Bronchial epithelial cell (primary cell): ENCODE data around the gene DUS2. TPM values are rescaled to one million over a fixed set of nuclear protein-coding genes. Genes with fewer than 3 reads are reported as not detected.
"Not testable (repeated sequence)": the region's sequence is repeated elsewhere in the genome, so short reads cannot be mapped to it uniquely, and the experiment has no call there.

Experiments used
- DNase-seq: peaks from one replicate; pipeline ENCODE4 v3.0.0-alpha.2; 2010; ENCODE audit warnings: low read depth
- FAIRE-seq: peaks from 2 replicates; lab custom pipeline; 2011; peaks lifted over from hg19 to GRCh38; lab: Jason Lieb, UNC
- H3K27me3 ChIP-seq: 2 replicates; pipeline ENCODE4 v1.5.1; 2011; ENCODE audit warnings: low read length; ENCODE audit not compliant: control insufficient read depth, insufficient read depth
- H3K36me3 ChIP-seq: 2 replicates; pipeline ENCODE4 v1.5.1; 2011; ENCODE audit warnings: low read length; ENCODE audit not compliant: control insufficient read depth, insufficient read depth
- H3K4me3 ChIP-seq: 2 replicates; pipeline ENCODE4 v1.5.1; 2011; ENCODE audit warnings: mild to moderate bottlenecking, low read depth, low read length, control low read depth
- CTCF ChIP-seq: IDR thresholded peaks from 2 replicates; pipeline ENCODE4 v1.5.1; 2011; ENCODE audit warnings: mild to moderate bottlenecking, moderate library complexity, low read length, control low read depth, inconsistent platforms; ENCODE audit not compliant: insufficient read depth, severe bottlenecking
- total RNA-seq: library from RNA; depleted of rRNA; stranded (reverse); fragments of >200 nt; gene quantifications from 2 replicates; pipeline ENCODE4 v1.2.1, GENCODE V29; 2014

Gene DUS2
- total RNA-seq, 1 donor from 2014 or later: 23.7 TPM

DNA sequence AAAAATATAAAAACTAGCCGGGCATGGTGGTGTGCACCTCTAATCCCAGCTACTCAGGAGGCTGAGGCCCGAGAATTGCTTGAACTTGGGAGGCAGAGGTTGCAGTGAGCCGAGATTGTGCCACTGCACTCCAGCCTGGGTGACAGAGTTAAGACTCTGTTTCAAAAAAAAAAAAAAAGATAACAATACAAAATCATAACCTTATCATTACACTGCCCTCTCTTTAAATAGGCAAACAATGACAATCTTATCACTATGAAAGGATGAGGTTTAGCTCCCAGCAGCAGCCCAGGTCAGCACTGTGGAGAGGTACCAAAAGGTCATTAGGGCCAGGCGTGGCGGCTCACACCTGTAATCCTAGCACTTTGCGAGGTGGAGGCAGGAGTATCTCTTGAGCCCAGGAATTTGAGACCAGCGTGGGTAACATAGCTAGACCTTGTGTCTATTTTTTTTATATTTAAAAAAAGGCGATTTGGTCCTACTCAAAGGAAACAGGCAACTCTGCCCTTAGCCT is 3.9 kb upstream of the DUS2 start:
- DNase-seq (no peak), FAIRE-seq (no peak)
- H3K4me3 ChIP-seq: no peak overlapping the region
- TF ChIP-seq CTCF: no peak
- no peaks in the 10 kb centered on the region for H3K27me3 ChIP-seq
- H3K36me3 ChIP-seq: no peaks in the 10 kb centered on the region

DNA sequence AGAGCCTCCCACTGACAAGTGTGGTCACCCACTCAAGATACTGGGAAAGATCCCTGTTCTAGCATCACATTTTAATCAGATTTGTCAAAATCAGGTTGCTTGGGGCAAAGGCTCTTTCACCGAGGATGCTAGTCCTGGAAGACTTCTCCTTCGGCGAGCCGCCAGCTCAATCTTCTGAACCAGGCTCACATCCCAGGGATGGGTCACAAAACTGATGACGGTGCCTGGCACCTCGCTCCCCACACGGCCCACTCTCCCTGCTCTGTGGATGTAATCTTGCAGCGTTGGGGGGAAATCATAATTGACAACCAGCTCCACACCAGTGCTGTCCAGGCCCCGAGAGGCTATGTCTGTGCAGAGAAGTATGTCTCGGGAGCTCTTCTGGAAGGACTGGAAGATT is 1.6 kb upstream of the DUS2 start:
- DNase-seq (no peak), FAIRE-seq (no peak)
- no peaks in the 10 kb centered on the region for H3K27me3 ChIP-seq
- no peak for TF ChIP-seq CTCF
- H3K36me3 ChIP-seq: peaks cover 1% of the 10 kb centered on the region
- no peak overlapping the region for H3K4me3 ChIP-seq

DNA sequence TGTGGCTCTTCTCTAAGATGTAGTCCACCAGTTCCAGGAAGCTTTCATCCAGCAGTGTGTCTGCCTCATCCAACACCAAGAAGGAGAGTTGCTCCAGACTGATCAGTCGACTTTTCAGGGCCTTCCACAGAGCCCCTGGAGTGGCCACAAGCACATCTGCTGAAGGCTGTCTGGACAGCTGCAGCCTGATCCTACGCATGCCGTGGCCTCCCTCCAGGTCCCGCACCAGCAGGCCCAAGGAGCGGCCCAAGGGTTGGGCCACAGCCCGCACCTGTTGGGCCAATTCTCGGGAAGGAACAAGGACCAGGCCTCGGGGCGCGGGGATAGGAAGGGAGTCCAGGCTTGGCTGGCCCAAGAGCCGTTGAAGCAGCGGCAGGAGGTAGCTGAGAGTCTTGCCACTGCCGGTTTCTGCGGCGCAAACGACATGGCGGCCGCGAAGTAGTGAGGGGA is 781 bp upstream of the DUS2 start:
- Histone ChIP-seq H3K4me3 (peak overlapping the region; percentile 96), H3K36me3 (peaks cover 3% of the 10 kb centered on the region), H3K27me3 (no peaks in the 10 kb centered on the region)
- DNase-seq: no peak
- no peak for TF ChIP-seq CTCF
- no peak for FAIRE-seq

DNA sequence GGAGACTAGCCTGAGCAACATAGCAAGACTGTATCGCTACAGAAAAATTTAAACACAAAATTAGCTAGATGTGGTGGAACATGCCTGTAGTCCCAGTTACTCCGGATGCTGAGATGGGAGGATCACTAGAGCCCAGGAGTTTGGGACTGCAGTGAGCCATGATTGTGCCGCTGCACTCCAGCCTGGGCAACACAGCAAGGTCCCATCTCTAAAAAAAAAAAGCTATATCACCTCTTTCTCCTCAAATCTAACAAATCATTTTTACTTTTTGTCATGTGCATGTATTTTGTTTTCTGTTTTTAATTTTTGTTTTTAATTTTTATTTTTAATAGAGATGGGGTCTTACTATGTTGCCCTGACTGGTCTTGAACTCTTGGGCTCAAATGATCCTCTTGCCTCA is 5.9 kb downstream of the DUS2 start:
- FAIRE-seq (no peak), DNase-seq (no peak)
- H3K27me3 ChIP-seq: no peaks in the 10 kb centered on the region
- peaks cover 3% of the 10 kb centered on the region for H3K36me3 ChIP-seq
- no peak overlapping the region for H3K4me3 ChIP-seq
- TF ChIP-seq CTCF: no peak

DNA sequence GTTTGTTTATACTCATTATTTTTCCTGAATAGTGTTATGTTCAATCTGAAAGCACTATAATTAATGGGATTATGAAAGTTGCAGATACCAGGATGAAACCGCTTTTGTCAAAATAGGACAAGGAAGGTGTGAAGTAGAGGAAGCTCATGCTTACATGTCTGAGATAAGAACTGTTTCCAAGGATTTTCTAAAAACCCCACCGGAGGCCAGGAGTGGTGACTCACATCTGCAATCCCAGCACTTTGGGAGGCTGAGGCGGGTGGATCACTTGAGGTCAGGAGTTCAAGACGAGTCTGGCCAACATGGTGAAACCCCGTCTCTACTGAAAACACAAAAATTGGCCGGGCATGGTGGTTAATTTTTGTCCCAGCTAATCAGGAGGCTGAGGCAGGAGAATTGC is 7.0 kb downstream of the DUS2 start:
- H3K27me3 ChIP-seq, H3K4me3 ChIP-seq, DNase-seq, FAIRE-seq, H3K36me3 ChIP-seq: not testable (repeated sequence)

- Histone ChIP-seq H3K36me3 (no peaks in the 10 kb centered on the region), H3K4me3 (no peak overlapping the region), H3K27me3 (no peaks in the 10 kb centered on the region)
- DNase-seq (peak; percentile 72), FAIRE-seq (no peak)
- TF ChIP-seq CTCF: no peak
Measured at GRCh38 chr16:68031951-68032350, 8.9 kb downstream of the DUS2 start.
